IMR-90 (cell line): ENCODE data around the gene CSNK1G2. TPM values are rescaled to one million over a fixed set of nuclear protein-coding genes. Genes with fewer than 3 reads are reported as not detected.

Source experiments
- ATAC-seq: fragments of 200-7000 bp; cut with Tn5 transposase; 2 replicates; pipeline ENCODE4 v1.9.1; 2020; ENCODE audit warnings: low read depth, mild to moderate bottlenecking, moderate library complexity
- BruUV-seq: library from RNA; stranded (reverse); fragments of 400-500 nt; replicated peaks from 2 replicates; lab custom pipeline; 2021; lab: Mats Ljungman, UMichigan
- CTCF ChIA-PET: fragments of 300-600 bp; formaldehyde crosslinking; extraction: SDS; loops from one replicate; lab custom pipeline; 2021; ENCODE audit warnings: antibody characterized with exemption; lab: Yijun Ruan, JAX
- POLR2A ChIA-PET: fragments of 300-600 bp; sonication (Branson Sonifier 250); formaldehyde crosslinking; loops from one replicate; lab custom pipeline; 2022; ENCODE audit warnings: antibody characterized with exemption; ENCODE audit not compliant: unreplicated experiment; lab: Charles Lee
- DNase-seq: peaks from one replicate; pipeline ENCODE4 v3.0.0; 2013
- H2AFZ ChIP-seq: replicated peaks from 2 replicates; pipeline ENCODE3; 2013; ENCODE audit warnings: low read length, mild to moderate bottlenecking; ENCODE audit not compliant: poor library complexity
- H2AK5ac ChIP-seq: 2 replicates; pipeline ENCODE4 v1.6.1; 2013; ENCODE audit warnings: low read depth, low read length, inconsistent platforms
- H2AK9ac ChIP-seq: replicated peaks from 2 replicates; pipeline ENCODE3; 2013; ENCODE audit warnings: mild to moderate bottlenecking, low read depth, low read length, moderate library complexity; ENCODE audit not compliant: poor library complexity
- H2BK120ac ChIP-seq: 2 replicates; pipeline ENCODE4 v1.6.1; 2013; ENCODE audit warnings: low read depth, low read length, inconsistent platforms
- H2BK15ac ChIP-seq: 3 replicates; pipeline ENCODE4 v1.6.1; 2013; ENCODE audit warnings: low read depth, low read length, inconsistent platforms
- H2BK20ac ChIP-seq: 2 replicates; pipeline ENCODE4 v1.6.1; 2013; ENCODE audit warnings: low read depth, mild to moderate bottlenecking, inconsistent platforms, low read length, moderate library complexity
- H2BK5ac ChIP-seq: 2 replicates; pipeline ENCODE4 v1.6.1; 2013; ENCODE audit warnings: mild to moderate bottlenecking, low read depth, low read length, inconsistent platforms; ENCODE audit not compliant: poor library complexity, severe bottlenecking
- H3K14ac ChIP-seq: replicated peaks from 2 replicates; pipeline ENCODE4 v1.6.1; 2013; ENCODE audit warnings: low read depth, low read length, inconsistent platforms
- H3K18ac ChIP-seq: 2 replicates; pipeline ENCODE4 v1.6.1; 2013; ENCODE audit warnings: low read depth, low read length, control low read depth
- H3K23ac ChIP-seq: 2 replicates; pipeline ENCODE4 v1.6.1; 2013; ENCODE audit warnings: low read depth, low read length, inconsistent platforms
- H3K27ac ChIP-seq: 2 replicates; pipeline ENCODE4 v1.5.1; 2013; ENCODE audit warnings: mild to moderate bottlenecking, control low read depth, low read length; ENCODE audit not compliant: insufficient read depth
- H3K27me3 ChIP-seq: 2 replicates; pipeline ENCODE4 v1.6.1; 2013; ENCODE audit warnings: low read length; ENCODE audit not compliant: control insufficient read depth, insufficient read depth
- H3K36me3 ChIP-seq: 2 replicates; pipeline ENCODE4 v1.6.1; 2013; ENCODE audit warnings: low read length, mixed read lengths; ENCODE audit not compliant: control insufficient read depth, insufficient read depth
- H3K4ac ChIP-seq: 2 replicates; pipeline ENCODE4 v1.6.1; 2013; ENCODE audit warnings: low read depth, low read length, inconsistent platforms
- H3K4me1 ChIP-seq: 2 replicates; pipeline ENCODE4 v1.6.1; 2013; ENCODE audit warnings: low read length, mixed read lengths; ENCODE audit not compliant: control insufficient read depth, insufficient read depth
- H3K4me2 ChIP-seq: 2 replicates; pipeline ENCODE4 v1.6.1; 2013; ENCODE audit warnings: low read depth, mild to moderate bottlenecking, control low read depth, low read length, moderate library complexity
- H3K4me3 ChIP-seq: 2 replicates; pipeline ENCODE4 v1.5.1; 2013; ENCODE audit warnings: low read depth, mild to moderate bottlenecking, control low read depth, low read length, moderate library complexity; ENCODE audit not compliant: insufficient read depth
- H3K56ac ChIP-seq: 2 replicates; pipeline ENCODE4 v1.6.1; 2013; ENCODE audit warnings: low read length, inconsistent platforms; ENCODE audit not compliant: insufficient read depth; ENCODE audit errors: extremely low read depth
- H3K79me1 ChIP-seq, 2 experiments: 2 replicates each; pipeline ENCODE4 v1.6.1; 2013; ENCODE audit warnings: low read length in 2 of 2, inconsistent platforms in 1 of 2, low read depth in 1 of 2
- H3K9ac ChIP-seq: 2 replicates; pipeline ENCODE4 v1.6.1; 2013; ENCODE audit warnings: low read depth, low read length, control low read depth
- H3K9me1 ChIP-seq: 2 replicates; pipeline ENCODE4 v1.6.1; 2013; ENCODE audit warnings: low read length, inconsistent platforms; ENCODE audit not compliant: insufficient read depth
- H3K9me3 ChIP-seq: 2 replicates; pipeline ENCODE4 v1.6.1; 2013; ENCODE audit warnings: low read length; ENCODE audit not compliant: control insufficient read depth, insufficient read depth
- H4K20me1 ChIP-seq: 2 replicates; pipeline ENCODE4 v1.6.1; 2013; ENCODE audit warnings: low read length, inconsistent platforms; ENCODE audit not compliant: insufficient read depth
- H4K5ac ChIP-seq: 2 replicates; pipeline ENCODE4 v1.6.1; 2013; ENCODE audit warnings: mild to moderate bottlenecking, low read depth, low read length, control low read depth
- H4K8ac ChIP-seq, 2 experiments: 2 replicates each; pipeline ENCODE4 v1.6.1; 2013; ENCODE audit warnings: low read depth in 2 of 2, low read length in 2 of 2, control low read depth in 1 of 2, inconsistent platforms in 1 of 2
- H4K91ac ChIP-seq: 2 replicates; pipeline ENCODE4 v1.6.1; 2013; ENCODE audit warnings: low read depth, low read length, inconsistent platforms; ENCODE audit not compliant: insufficient read depth
- CHD1 ChIP-seq: IDR thresholded peaks from 2 replicates; pipeline ENCODE4 v1.6.1; 2012; ENCODE audit warnings: low read depth, low read length, improper control_type of control experiment
- FOS ChIP-seq: fragments of 150-350 bp; IDR thresholded peaks from 2 replicates; pipeline ENCODE4 v1.6.1; 2016; ENCODE audit warnings: low read depth, low read length
- RAD21 ChIP-seq: IDR thresholded peaks from 2 replicates; pipeline ENCODE4 v1.6.1; 2012; ENCODE audit warnings: low read length, improper control_type of control experiment
- RCOR1 ChIP-seq: IDR thresholded peaks from 2 replicates; pipeline ENCODE4 v1.6.1; 2012; ENCODE audit warnings: mild to moderate bottlenecking, low read length, improper control_type of control experiment; ENCODE audit not compliant: insufficient replicate concordance
- WGBS, 2 experiments: methylation state at CpG; one replicate each; pipeline versions ENCODE4 v1.1.5 to v1.1.7; 2013; ENCODE audit warnings: missing lambda C conversion rate in 2 of 2; ENCODE audit not compliant: insufficient read length in 1 of 2; ENCODE audit errors: extremely low coverage in 2 of 2; 5-methylcytosine and 5-hydroxymethylcytosine counted together
- dilution Hi-C: fragments of 300-500 bp; cut with HindIII; formaldehyde crosslinking; loops from one replicate; pipeline ENCODE4 v1.14.3; 2018; ENCODE audit warnings: low sequenced_read_pairs; ENCODE audit not compliant: unreplicated experiment
- in situ Hi-C: fragments of 300-500 bp; cut with MboI; formaldehyde crosslinking; loops from 3 replicates; pipeline ENCODE4 v1.14.3; 2019; ENCODE audit warnings: low sequenced_read_pairs, inconsistent platforms, mixed read lengths
- intact Hi-C: fragments of 100-400 bp; cut with micrococcal nuclease; formaldehyde crosslinking; loops from 2 replicates; pipeline ENCODE4 v1.10.0; 2022
- polyA plus RNA-seq, 3 experiments: library from polyadenylated mRNA; depleted of rRNA; stranded (reverse); fragments of >200 nt; gene quantifications; 2 replicates each; pipeline ENCODE4 v1.2.3, GENCODE V29; 2012; ENCODE audit warnings: low replicate concordance in 1 of 3
- total RNA-seq: library from RNA; depleted of rRNA; stranded (reverse); fragments of >200 nt; gene quantifications from 2 replicates; pipeline ENCODE4 v1.2.3, GENCODE V29; 2012
- TF ChIP-seq, protein P1 (sequence below): fragments of 150-350 bp; IDR thresholded peaks from 2 replicates; pipeline ENCODE4 v1.6.1; 2017; ENCODE audit warnings: mild to moderate bottlenecking, antibody characterized with exemption, low read length, low read depth

The CSNK1G2 gene
- total and polyA plus RNA-seq, 2 of the 4 experiments (the other 2 are of a cell fraction), result 38.0 to 96.3 TPM

DNA sequence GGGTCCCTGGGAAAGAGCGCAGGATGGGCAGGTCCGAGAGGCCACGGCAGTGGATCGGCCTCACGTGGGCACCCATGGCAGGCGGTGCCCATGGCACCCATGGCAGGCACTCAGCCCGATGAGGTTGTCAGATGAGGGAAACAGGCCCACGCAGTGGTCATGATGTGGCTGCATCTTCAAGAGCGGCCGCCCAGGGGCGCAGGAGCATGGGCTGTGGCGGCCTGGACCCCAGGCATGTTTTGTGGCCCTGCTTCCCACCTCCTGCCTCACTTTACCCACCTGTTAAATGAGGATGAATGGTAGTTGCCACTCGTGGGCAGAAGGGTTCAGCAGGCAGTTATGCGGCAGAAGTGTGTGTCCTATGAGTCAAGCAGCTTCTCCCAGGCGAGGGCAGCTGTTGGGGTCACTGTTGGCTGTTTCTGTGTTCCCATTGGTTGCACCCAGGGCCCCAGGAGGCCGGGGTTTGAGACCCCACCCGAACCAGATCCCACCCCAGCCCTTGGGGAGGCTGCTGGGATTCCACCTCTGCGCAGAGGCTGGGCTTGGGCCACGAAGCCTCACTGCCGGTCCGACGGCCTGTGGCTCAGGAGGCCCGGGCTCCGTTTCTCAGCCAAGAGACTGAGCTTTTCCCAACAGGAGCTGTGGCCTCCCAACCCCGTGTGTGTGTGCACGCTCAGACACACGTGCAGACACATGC, 30.0 kb downstream of the CSNK1G2 start:
- dilution Hi-C loops, result no loop called here
- Histone ChIP-seq H3K4me2 (no peak overlapping the region), H3K79me1 (peaks cover 11 to 54% of the 10 kb centered on the region in 2 experiments), H3K9me1 (peaks cover 4% of the 10 kb centered on the region), H4K5ac (no peak overlapping the region), H3K36me3 (peaks cover 31% of the 10 kb centered on the region), H4K91ac (no peak overlapping the region), H3K18ac (no peak overlapping the region), H2BK5ac (no peak overlapping the region), H2BK20ac (no peak overlapping the region), H3K4me1 (no peaks in the 10 kb centered on the region), H3K56ac (no peak overlapping the region), H2AFZ (no peak overlapping the region), H3K4me3 (no peak overlapping the region), H3K9ac (no peak overlapping the region), H3K9me3 (no peaks in the 10 kb centered on the region), H3K23ac (no peak overlapping the region), H2BK15ac (no peak overlapping the region), H4K20me1 (peaks cover 67% of the 10 kb centered on the region), H3K4ac (no peak overlapping the region), H3K14ac (no peak overlapping the region), H2AK9ac (no peak overlapping the region), H2BK120ac (no peak overlapping the region), H4K8ac (no peak overlapping the region), H2AK5ac (no peak overlapping the region), H3K27me3 (no peaks in the 10 kb centered on the region), H3K27ac (no peak overlapping the region)
- CTCF ChIA-PET, result no interaction called here
- intact Hi-C loops, result no loop called here
- 95% methylated on average over 19 of the region's 27 CpGs; no CpG with 5 or more reads in 1 of the 2 experiments for WGBS, 2 experiments
- ATAC-seq, result no peak
- TF ChIP-seq RAD21 (no peak), RCOR1 (no peak), CHD1 (no peak), FOS (no peak)
- TF ChIP-seq, protein P1, sequence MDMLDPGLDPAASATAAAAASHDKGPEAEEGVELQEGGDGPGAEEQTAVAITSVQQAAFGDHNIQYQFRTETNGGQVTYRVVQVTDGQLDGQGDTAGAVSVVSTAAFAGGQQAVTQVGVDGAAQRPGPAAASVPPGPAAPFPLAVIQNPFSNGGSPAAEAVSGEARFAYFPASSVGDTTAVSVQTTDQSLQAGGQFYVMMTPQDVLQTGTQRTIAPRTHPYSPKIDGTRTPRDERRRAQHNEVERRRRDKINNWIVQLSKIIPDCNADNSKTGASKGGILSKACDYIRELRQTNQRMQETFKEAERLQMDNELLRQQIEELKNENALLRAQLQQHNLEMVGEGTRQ, result no peak
- in situ Hi-C loops, result no loop called here
- POLR2A ChIA-PET, result no interaction called here
- no peak for DNase-seq
- no TSS peak for BruUV-seq
